ENCODE measurements around the gene MUC5B.

The MUC5B gene

GRCh38 chr11:1193326-1194230 lies 29.3 kb upstream of the MUC5B start:
- TF ChIP-seq TAF1 (IDR thresholded peaks at IDR 0.05; ENCODE audit: borderline replicate concordance, insufficient read depth, low read length) (no peak), REST (IDR thresholded peaks at IDR 0.05; ENCODE audit: insufficient read depth in 1 of 2, low read depth in 2 of 2, low read length in 2 of 2) (no peak), FOXP2 (optimal IDR thresholded peaks at IDR 0.05; ENCODE audit: borderline replicate concordance, extremely low read depth, extremely low read length, insufficient read depth) (no peak), POLR2AphosphoS5 (IDR thresholded peaks at IDR 0.05; ENCODE audit: low read depth, low read length) (no peak), SIN3A (IDR thresholded peaks at IDR 0.05; ENCODE audit: borderline replicate concordance, insufficient read depth, low read length) (no peak)

- TF ChIP-seq POLR2AphosphoS5 (IDR thresholded peaks at IDR 0.05; ENCODE audit: low read depth, low read length), result no peak
- no peak for TF ChIP-seq REST (IDR thresholded peaks at IDR 0.05; ENCODE audit: insufficient read depth in 1 of 2, low read depth in 2 of 2, low read length in 2 of 2)
- TF ChIP-seq FOXP2 (optimal IDR thresholded peaks at IDR 0.05; ENCODE audit: borderline replicate concordance, extremely low read depth, extremely low read length, insufficient read depth), result no peak
- TF ChIP-seq SIN3A (IDR thresholded peaks at IDR 0.05; ENCODE audit: borderline replicate concordance, insufficient read depth, low read length), result no peak
- TF ChIP-seq TAF1 (IDR thresholded peaks at IDR 0.05; ENCODE audit: borderline replicate concordance, insufficient read depth, low read length), result no peak
Observed at GRCh38 chr11:1194231-1194976, 28.5 kb upstream of the MUC5B start.

- TF ChIP-seq REST (IDR thresholded peaks at IDR 0.05; ENCODE audit: insufficient read depth in 1 of 2, low read depth in 2 of 2, low read length in 2 of 2) (no peak), FOXP2 (optimal IDR thresholded peaks at IDR 0.05; ENCODE audit: borderline replicate concordance, extremely low read depth, extremely low read length, insufficient read depth) (no peak), SIN3A (IDR thresholded peaks at IDR 0.05; ENCODE audit: borderline replicate concordance, insufficient read depth, low read length) (no peak), POLR2AphosphoS5 (IDR thresholded peaks at IDR 0.05; ENCODE audit: low read depth, low read length) (no peak), TAF1 (IDR thresholded peaks at IDR 0.05; ENCODE audit: borderline replicate concordance, insufficient read depth, low read length) (no peak)
Observed at GRCh38 chr11:1194977-1195681, 27.7 kb upstream of the MUC5B start.

GRCh38 chr11:1195682-1196515 lies 27.0 kb upstream of the MUC5B start:
- no peak for TF ChIP-seq TAF1 (IDR thresholded peaks at IDR 0.05; ENCODE audit: borderline replicate concordance, insufficient read depth, low read length)
- TF ChIP-seq FOXP2 (optimal IDR thresholded peaks at IDR 0.05; ENCODE audit: borderline replicate concordance, extremely low read depth, extremely low read length, insufficient read depth), result no peak
- no peak for TF ChIP-seq SIN3A (IDR thresholded peaks at IDR 0.05; ENCODE audit: borderline replicate concordance, insufficient read depth, low read length)
- no peak for TF ChIP-seq POLR2AphosphoS5 (IDR thresholded peaks at IDR 0.05; ENCODE audit: low read depth, low read length)
- TF ChIP-seq REST (IDR thresholded peaks at IDR 0.05; ENCODE audit: insufficient read depth in 1 of 2, low read depth in 2 of 2, low read length in 2 of 2), result no peak
